Rectal smooth muscle tissue (tissue), 1 donor: ENCODE measurements around the gene NIPAL4.
A peak's percentile ranks its signal among the peaks of the same experiment; 100 is the strongest.

Source experiments
- H3K27ac ChIP-seq: one replicate; pipeline ENCODE4 v1.7.0; 2013; ENCODE audit warnings: low read depth, low read length, inconsistent platforms
- H3K27me3 ChIP-seq: one replicate; pipeline ENCODE4 v1.7.0; 2013; ENCODE audit warnings: low read length; ENCODE audit not compliant: control insufficient read depth, insufficient read depth
- H3K36me3 ChIP-seq: one replicate; pipeline ENCODE4 v1.7.0; 2013; ENCODE audit warnings: low read length; ENCODE audit not compliant: control insufficient read depth, insufficient read depth
- H3K4me1 ChIP-seq: one replicate; pipeline ENCODE4 v1.7.0; 2013; ENCODE audit warnings: low read length; ENCODE audit not compliant: control insufficient read depth, insufficient read depth
- H3K4me3 ChIP-seq: one replicate; pipeline ENCODE4 v1.7.0; 2013; ENCODE audit warnings: low read length
- H3K9ac ChIP-seq: one replicate; pipeline ENCODE4 v1.7.0; 2013; ENCODE audit warnings: low read length

NIPAL4 gene

GRCh38 chr5:157494178-157494832 is 34.3 kb downstream of the NIPAL4 start:
- Histone ChIP-seq H3K27me3 (no peaks in the 10 kb centered on the region), H3K4me1 (no peaks in the 10 kb centered on the region), H3K9ac (no peak overlapping the region), H3K36me3 (peaks cover 22% of the 10 kb centered on the region), H3K27ac (no peak overlapping the region), H3K4me3 (no peak overlapping the region)

- Histone ChIP-seq H3K27me3 (no peaks in the 10 kb centered on the region), H3K9ac (no peak overlapping the region), H3K4me1 (no peaks in the 10 kb centered on the region), H3K4me3 (no peak overlapping the region), H3K36me3 (peaks cover 26% of the 10 kb centered on the region), H3K27ac (no peak overlapping the region)
These were observed 36.9 kb downstream of the NIPAL4 start for GRCh38 chr5:157496864-157497263.

DNA sequence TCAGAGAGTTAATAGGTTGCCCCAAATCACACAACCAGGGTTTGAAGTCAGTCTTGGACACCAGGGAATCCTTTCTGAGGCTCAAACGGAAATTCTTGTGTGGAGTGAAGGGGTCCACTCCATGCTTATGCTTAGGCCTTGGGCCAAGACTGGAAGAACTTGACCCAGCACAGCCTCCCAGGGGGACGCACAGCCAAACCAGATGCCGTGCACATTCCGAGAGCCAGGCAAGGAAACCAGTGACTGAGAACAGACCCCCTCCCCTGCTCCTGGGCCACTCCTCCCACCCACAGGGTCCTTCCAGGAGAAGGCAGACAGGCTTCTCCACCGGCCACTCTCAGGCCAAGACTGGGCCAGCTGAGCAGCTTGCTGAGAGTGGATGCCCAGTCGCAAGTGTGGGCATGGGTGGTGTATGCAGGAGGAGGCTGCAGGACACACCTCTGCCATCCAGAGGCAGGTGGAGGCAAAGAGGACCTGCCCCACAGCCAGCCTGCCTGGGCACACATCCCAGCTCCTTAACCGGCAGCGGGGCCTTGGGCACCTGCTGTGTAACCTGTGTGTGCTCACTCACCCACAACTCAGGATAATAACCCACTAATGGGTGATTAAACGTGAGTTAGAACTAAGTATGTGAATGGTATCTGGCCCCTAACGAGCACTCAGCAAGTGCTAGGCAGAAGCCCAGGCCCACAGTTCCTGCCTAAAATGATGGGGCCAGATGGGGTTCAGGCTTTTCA is 38.0 kb downstream of the NIPAL4 start:
- Histone ChIP-seq H3K4me1 (no peaks in the 10 kb centered on the region), H3K36me3 (peaks cover 28% of the 10 kb centered on the region), H3K4me3 (no peak overlapping the region), H3K27ac (no peak overlapping the region), H3K27me3 (no peaks in the 10 kb centered on the region), H3K9ac (no peak overlapping the region)

- H3K36me3 ChIP-seq, result peaks cover 21% of the 10 kb centered on the region
- no peak overlapping the region for H3K9ac ChIP-seq
- H3K4me3 ChIP-seq, result no peak overlapping the region
- peak overlapping the region; percentile 0 for H3K27ac ChIP-seq
- H3K4me1 ChIP-seq, result no peaks in the 10 kb centered on the region
- H3K27me3 ChIP-seq, result no peaks in the 10 kb centered on the region
These were observed 42.2 kb downstream of the NIPAL4 start for GRCh38 chr5:157502143-157502647.

GRCh38 chr5:157504053-157504452 is 44.0 kb downstream of the NIPAL4 start:
- no peak overlapping the region for H3K4me3 ChIP-seq
- H3K36me3 ChIP-seq, result peaks cover 20% of the 10 kb centered on the region
- H3K27ac ChIP-seq, result no peak overlapping the region
- no peaks in the 10 kb centered on the region for H3K27me3 ChIP-seq
- H3K9ac ChIP-seq, result no peak overlapping the region
- no peaks in the 10 kb centered on the region for H3K4me1 ChIP-seq

- Histone ChIP-seq H3K9ac (no peak overlapping the region), H3K36me3 (peaks cover 17% of the 10 kb centered on the region), H3K4me1 (no peaks in the 10 kb centered on the region), H3K27ac (no peak overlapping the region), H3K4me3 (no peak overlapping the region), H3K27me3 (no peaks in the 10 kb centered on the region)
These were observed 45.5 kb downstream of the NIPAL4 start for GRCh38 chr5:157505496-157505895.

GRCh38 chr5:157506066-157506590 is 46.1 kb downstream of the NIPAL4 start:
- no peak overlapping the region for H3K27ac ChIP-seq
- no peak overlapping the region for H3K9ac ChIP-seq
- H3K27me3 ChIP-seq, result no peaks in the 10 kb centered on the region
- peaks cover 14% of the 10 kb centered on the region for H3K36me3 ChIP-seq
- H3K4me3 ChIP-seq, result no peak overlapping the region
- peaks cover 5% of the 10 kb centered on the region for H3K4me1 ChIP-seq

DNA sequence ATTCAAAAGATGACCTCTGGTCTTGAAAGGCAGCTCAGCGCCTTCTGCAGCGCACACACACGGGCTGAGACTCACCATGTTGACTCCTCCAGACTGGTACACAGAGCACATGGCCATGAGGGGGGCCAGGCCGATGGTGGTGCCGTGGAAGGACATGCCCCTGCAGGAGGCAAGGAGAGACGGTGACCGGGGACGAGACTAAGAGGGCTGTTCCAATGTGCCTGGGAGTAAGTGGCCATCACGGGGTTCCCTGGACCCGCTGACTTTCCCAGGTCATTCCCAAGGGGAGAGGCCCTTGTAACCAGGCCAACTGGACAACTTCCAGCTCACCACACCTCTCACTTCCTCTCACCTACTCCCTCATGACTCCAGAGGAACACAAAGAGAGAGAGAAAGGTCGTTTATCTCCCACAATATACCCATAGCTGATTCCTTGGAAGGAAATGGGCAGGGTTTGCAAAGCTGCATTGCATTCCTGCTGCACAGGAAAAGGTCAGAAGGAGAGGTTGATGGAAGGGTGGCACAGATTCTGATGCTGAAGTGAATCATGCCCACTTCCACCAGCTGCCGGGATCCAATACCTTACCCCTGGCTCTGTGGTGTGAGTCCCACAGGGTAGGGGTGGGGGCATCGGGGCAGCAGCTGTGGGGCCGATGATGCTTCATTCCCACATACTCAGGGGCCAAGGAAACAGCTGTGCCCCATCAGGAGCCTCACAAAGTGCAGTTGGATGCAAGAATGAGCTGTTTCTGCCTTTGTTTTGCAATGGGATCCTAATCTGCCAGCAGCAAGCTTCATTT is 47.2 kb downstream of the NIPAL4 start:
- peaks cover 14% of the 10 kb centered on the region for H3K4me1 ChIP-seq
- no peaks in the 10 kb centered on the region for H3K27me3 ChIP-seq
- no peak overlapping the region for H3K4me3 ChIP-seq
- no peak overlapping the region for H3K27ac ChIP-seq
- peaks cover 9% of the 10 kb centered on the region for H3K36me3 ChIP-seq
- H3K9ac ChIP-seq, result no peak overlapping the region

- Histone ChIP-seq H3K27me3 (no peaks in the 10 kb centered on the region), H3K9ac (no peak overlapping the region), H3K4me3 (no peak overlapping the region), H3K27ac (no peak overlapping the region), H3K36me3 (peaks cover 8% of the 10 kb centered on the region), H3K4me1 (peaks cover 22% of the 10 kb centered on the region)
These were observed 49.1 kb downstream of the NIPAL4 start for GRCh38 chr5:157509093-157509492.

- H3K27me3 ChIP-seq, result no peaks in the 10 kb centered on the region
- H3K36me3 ChIP-seq, result peaks cover 8% of the 10 kb centered on the region
- no peak overlapping the region for H3K4me3 ChIP-seq
- peaks cover 22% of the 10 kb centered on the region for H3K4me1 ChIP-seq
- H3K9ac ChIP-seq, result no peak overlapping the region
- H3K27ac ChIP-seq, result peak overlapping the region; percentile 21
These were observed 49.6 kb downstream of the NIPAL4 start for GRCh38 chr5:157509587-157509986.

- H3K4me1 ChIP-seq, result peaks cover 24% of the 10 kb centered on the region
- peaks cover 5% of the 10 kb centered on the region for H3K36me3 ChIP-seq
- H3K9ac ChIP-seq, result no peak overlapping the region
- no peaks in the 10 kb centered on the region for H3K27me3 ChIP-seq
- no peak overlapping the region for H3K4me3 ChIP-seq
- peak overlapping the region; percentile 87 for H3K27ac ChIP-seq
These were observed 50.7 kb downstream of the NIPAL4 start for GRCh38 chr5:157510682-157511081.
